ENCODE results near the gene TRIM66. TPM values are rescaled to one million over a fixed set of nuclear protein-coding genes. Genes with fewer than 3 reads are reported as not detected.

The TRIM66 gene
- total RNA-seq, 1 experiment from 2014 or later, result 2.1 TPM

DNA sequence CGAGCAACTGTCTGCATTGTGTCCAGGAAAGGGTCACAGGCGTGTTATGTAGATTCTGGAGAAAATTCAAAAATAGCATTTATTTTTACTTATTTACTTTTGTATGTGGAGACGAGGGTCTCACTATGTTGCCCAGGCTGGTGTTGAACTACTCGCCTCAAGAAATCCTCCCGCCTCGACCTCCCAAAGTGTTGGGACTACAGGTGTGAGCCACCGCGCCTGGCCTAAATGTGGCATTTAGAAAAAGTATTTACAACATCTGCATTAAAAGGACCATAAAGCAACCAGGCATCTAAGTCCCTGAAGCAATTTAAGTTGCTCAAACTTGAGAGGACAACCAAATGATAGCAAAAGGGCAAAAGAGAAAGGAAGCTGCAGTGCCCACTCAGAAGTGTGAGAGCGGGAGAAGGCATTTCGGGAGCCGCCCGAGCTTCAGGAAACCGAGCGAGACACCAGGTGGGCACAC, 595 bp downstream of the TRIM66 start:
- H3K4me1 Mint-ChIP-seq, result peaks cover 30 to 37% of the 10 kb centered on the region in 2 experiments
- Histone ChIP-seq H3K9me3 (ENCODE audit: control insufficient read depth, low read depth, low read length) (no peaks in the 10 kb centered on the region), H3K4me2 (ENCODE audit: insufficient read depth, insufficient read length, low read length) (peak overlapping the region; percentile 91), H3K4me1 (ENCODE audit: insufficient read depth, low read length) (peaks cover 3% of the 10 kb centered on the region), H3T11ph (ENCODE audit: low read length) (no peak overlapping the region), H3K27ac (ENCODE audit: insufficient read length, low read depth, low read length) (peak overlapping the region; percentile 78), H2BK5ac (ENCODE audit: insufficient read length, low read length) (no peak overlapping the region), H3K9ac (ENCODE audit: extremely low read depth, insufficient read length, low read length) (peak overlapping the region; percentile 98), H2BK120ac (ENCODE audit: low read depth, low read length, poor library complexity, severe bottlenecking) (no peak overlapping the region), H2BK20ac (ENCODE audit: low read depth, low read length, poor library complexity, severe bottlenecking) (no peak overlapping the region), H3K27me3 (ENCODE audit: insufficient read depth, low read length) (no peaks in the 10 kb centered on the region), H3K14ac (ENCODE audit: insufficient read depth, low read length) (peak overlapping the region; percentile 98), H4K20me1 (ENCODE audit: control insufficient read depth, insufficient read depth, insufficient read length) (no peaks in the 10 kb centered on the region), H2BK12ac (ENCODE audit: insufficient read length, low read depth, low read length) (no peak overlapping the region), H4K91ac (ENCODE audit: insufficient read length, low read depth, low read length) (no peak overlapping the region), H3K4ac (ENCODE audit: low read depth, low read length) (peak overlapping the region; percentile 26), H2AFZ (ENCODE audit: low read length) (no peak overlapping the region), H4K5ac (ENCODE audit: insufficient read length, low read depth, low read length) (no peak overlapping the region), H3K23me2 (ENCODE audit: insufficient read length, low read depth, low read length, poor library complexity, severe bottlenecking) (peaks cover 8% of the 10 kb centered on the region), H2BK15ac (ENCODE audit: low read depth, low read length) (no peak overlapping the region), H3K18ac (ENCODE audit: insufficient read length, low read depth, low read length) (peak overlapping the region; percentile 97), H4K8ac (replicated peaks; ENCODE audit: insufficient read length, low read depth, low read length) (no peak overlapping the region), H3K23ac (ENCODE audit: insufficient read length, low read depth, low read length) (no peak overlapping the region), H2AK5ac (ENCODE audit: insufficient read length, low read length) (no peak overlapping the region), H3K79me1 (ENCODE audit: insufficient read depth, low read depth, low read length, poor library complexity, severe bottlenecking) (no peaks in the 10 kb centered on the region), H3K79me2 (ENCODE audit: insufficient read depth, low read length) (peaks cover 10% of the 10 kb centered on the region; the same call in 1 of the 2 replicates), H3K56ac (ENCODE audit: insufficient read length, low read depth, low read length) (no peak overlapping the region)
- H3K27ac Mint-ChIP-seq, result peak overlapping the region; percentile 97 to 99 (median 98)
- peaks cover 0 to 4% of the 10 kb centered on the region in 2 experiments; a peak in 1 of 5 replicates for H3K9me3 Mint-ChIP-seq
- H3K27me3 Mint-ChIP-seq (ENCODE audit: low read depth), result no peaks in the 10 kb centered on the region
- WGBS (ENCODE audit: extremely low coverage, insufficient read length, low lambda C conversion rate), result no CpG with 5 or more reads among the region's 14 CpGs
- TF ChIP-seq, protein P1, sequence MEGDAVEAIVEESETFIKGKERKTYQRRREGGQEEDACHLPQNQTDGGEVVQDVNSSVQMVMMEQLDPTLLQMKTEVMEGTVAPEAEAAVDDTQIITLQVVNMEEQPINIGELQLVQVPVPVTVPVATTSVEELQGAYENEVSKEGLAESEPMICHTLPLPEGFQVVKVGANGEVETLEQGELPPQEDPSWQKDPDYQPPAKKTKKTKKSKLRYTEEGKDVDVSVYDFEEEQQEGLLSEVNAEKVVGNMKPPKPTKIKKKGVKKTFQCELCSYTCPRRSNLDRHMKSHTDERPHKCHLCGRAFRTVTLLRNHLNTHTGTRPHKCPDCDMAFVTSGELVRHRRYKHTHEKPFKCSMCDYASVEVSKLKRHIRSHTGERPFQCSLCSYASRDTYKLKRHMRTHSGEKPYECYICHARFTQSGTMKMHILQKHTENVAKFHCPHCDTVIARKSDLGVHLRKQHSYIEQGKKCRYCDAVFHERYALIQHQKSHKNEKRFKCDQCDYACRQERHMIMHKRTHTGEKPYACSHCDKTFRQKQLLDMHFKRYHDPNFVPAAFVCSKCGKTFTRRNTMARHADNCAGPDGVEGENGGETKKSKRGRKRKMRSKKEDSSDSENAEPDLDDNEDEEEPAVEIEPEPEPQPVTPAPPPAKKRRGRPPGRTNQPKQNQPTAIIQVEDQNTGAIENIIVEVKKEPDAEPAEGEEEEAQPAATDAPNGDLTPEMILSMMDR (conservative IDR thresholded peaks at IDR 0.05), result no peak
- peak overlapping the region; percentile 90 to 96 for H3K4me3 Mint-ChIP-seq
- DNase-seq, result no peak
- peaks cover 42 to 50% (median 50%) of the 10 kb centered on the region in 3 experiments for H3K36me3 Mint-ChIP-seq (ENCODE audit: insufficient read depth in 1 of 3, low read depth in 3 of 3)
